Astrocyte of the hippocampus (primary cell): Measurements from ENCODE around the gene CYP4F22.
"Not testable (repeated sequence)": the region's sequence is repeated elsewhere in the genome, so short reads cannot be mapped to it uniquely, and the experiment has no call there.

ENCODE experiments used
- DNase-seq: peaks from one replicate; pipeline ENCODE4 v3.0.0; 2011; ENCODE audit warnings: low read depth, low spot score

CYP4F22 gene

DNA sequence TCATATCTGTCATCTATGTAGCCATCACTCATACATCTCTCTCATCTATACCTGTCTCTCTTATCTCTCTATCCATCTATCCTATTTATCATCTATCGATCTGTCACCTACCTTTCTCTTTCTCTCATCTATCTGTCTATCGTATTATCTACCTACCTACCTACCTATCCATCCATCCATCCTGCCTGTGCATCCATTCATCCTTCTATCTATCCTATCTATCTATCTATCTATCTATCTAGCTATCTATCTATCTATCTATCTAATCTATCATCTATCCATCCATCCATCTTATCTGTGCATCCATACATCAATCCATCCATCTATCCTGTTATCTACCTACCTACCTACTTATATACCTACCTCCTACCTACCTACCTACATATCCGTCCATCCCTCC is 62.1 kb downstream of the CYP4F22 start:
- DNase-seq = no peak

GRCh38 chr19:15575406-15575805 is 67.1 kb downstream of the CYP4F22 start:
- no peak for DNase-seq

GRCh38 chr19:15576526-15577156 is 68.3 kb downstream of the CYP4F22 start:
- no peak for DNase-seq

DNA sequence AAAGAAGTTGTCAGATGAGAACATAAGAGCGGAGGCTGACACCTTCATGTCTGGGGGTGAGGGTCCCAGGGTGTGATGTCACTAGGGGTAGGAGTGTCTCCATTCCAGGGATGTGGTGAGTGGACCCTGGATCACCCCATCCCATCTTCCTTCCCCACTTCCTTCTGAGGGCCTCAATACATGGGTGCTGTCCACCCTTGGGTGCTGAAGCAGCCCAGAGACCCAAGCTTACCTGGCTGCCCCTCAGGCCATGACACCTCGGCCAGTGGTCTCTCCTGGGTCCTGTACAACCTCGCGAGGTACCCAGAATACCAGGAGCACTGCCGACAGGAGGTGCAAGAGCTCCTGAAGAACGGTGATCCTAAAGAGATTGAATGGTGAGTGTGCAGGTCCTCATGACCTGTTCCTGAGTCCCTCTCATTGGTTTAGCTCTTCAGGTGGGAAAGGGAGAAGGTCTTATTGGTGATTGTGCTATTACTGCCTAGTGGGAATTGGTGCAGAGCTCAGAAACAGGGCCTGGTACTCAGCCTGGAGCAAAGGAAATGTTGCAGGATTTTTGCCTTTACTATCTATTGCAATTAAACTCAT is 69.0 kb downstream of the CYP4F22 start:
- DNase-seq = no peak

- no peak for DNase-seq
These were observed 75.0 kb downstream of the CYP4F22 start for GRCh38 chr19:15583346-15583745.

DNA sequence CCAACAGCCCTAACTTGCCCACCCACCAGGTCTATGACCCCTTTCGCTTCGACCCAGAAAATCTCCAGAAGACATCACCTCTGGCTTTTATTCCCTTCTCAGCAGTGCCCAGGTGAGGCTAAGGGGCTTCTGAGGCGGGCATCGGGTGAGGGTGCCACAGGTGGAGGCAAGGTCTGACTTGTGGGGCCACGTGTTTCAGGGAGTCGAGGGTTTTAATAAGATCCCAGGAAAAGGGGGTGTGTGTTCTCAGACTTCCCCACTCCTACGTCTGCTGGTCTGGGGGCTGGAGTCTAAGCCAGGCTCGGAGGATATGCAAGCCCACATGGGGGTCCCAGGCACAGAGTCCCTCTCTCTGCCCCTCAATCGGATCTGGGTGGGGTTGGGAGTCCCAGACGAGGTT is 75.8 kb downstream of the CYP4F22 start:
- DNase-seq = no peak

DNA sequence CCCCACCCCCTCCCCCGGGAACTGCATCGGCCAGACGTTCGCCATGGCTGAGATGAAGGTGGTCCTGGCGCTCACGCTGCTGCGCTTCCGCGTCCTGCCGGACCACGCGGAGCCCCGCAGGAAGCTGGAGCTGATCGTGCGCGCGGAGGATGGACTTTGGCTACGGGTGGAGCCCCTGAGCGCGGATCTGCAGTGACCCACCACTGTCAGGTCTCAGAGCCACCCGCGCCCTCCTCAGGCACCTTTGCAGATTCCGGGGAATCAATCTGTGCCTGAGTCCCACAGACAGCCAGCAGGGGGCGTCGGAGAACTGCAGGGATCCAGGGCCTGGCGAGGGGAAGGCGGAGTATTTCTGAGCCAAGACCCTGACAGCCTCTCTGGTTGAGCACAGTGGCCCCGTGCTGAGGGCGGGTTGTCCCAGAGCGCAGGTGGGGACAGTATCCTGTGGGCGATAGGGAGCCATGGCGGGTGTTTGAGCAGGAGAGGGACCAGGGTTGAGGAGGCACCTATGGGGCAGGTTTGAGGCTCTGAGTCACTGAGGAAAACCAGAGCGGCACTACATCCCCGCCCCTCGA is 76.3 kb downstream of the CYP4F22 start:
- DNase-seq = peak; percentile 71

- DNase-seq = no peak
These were observed 79.3 kb downstream of the CYP4F22 start for GRCh38 chr19:15587663-15588062.

DNA sequence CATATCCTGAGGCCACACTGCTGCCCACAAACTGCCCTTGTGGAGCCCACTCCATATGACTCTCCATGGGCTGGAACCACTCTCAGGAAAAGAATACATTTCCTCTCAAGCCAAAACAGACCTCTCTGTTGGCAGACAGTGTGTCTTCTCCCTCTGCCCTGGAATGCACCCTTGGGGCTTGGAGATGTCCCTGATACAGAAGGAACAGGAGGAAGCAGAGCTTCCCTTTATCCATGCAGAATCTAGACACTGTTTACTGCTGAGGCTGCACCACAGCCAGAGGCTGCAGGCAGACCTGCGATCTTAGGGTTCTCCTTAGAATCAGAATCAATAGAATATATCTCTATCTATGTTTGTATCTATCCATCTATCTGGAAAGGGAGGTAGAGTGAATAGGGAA is 79.9 kb downstream of the CYP4F22 start:
- DNase-seq = no peak

GRCh38 chr19:15589760-15590451 is 81.6 kb downstream of the CYP4F22 start:
- no peak for DNase-seq

- DNase-seq = no peak
These were observed 83.5 kb downstream of the CYP4F22 start for GRCh38 chr19:15591796-15592195.

DNA sequence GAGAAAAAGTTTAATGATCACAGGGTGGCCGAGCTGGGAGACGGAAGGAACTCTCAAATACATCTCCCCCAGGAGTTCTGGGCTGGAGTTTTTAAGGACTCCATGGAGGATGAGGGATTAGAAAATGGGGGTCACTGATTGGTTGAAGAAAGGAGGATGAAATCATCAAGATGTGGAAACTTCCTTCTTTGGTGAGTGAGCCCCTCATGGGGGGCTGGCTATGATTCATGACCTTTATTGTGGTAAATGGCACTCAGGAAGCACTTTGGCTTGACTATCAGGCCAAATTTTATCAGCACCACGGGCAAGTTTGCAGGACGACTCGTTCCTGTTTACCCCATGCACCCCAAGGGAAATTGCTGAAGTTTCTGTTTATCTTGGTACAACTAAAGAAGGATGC is 84.2 kb downstream of the CYP4F22 start:
- DNase-seq = not testable (repeated sequence)

GRCh38 chr19:15593766-15594165 is 85.4 kb downstream of the CYP4F22 start:
- not testable (repeated sequence) for DNase-seq

DNA sequence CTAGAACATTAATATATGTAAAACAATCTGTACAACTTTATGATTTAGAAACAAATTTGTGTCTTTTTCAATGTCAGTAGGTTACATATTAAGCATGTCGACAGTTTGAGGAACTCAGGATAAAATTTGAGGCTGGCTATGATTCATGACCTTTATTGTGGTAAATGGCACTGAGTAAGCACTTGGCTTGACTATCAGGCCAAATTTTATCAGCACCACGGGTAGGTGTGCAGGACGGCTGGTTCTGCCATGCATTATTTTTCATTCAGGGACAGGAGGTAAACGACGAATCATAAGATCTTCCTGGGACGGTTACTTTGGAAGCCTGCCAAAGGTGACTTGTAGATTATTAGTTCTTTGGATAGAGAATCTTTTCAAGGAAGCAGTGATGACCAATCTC is 86.7 kb downstream of the CYP4F22 start:
- DNase-seq = no peak
